Stimulated activated CD4-positive, alpha-beta T cell treated with anti-CD3 and anti-CD28 coated beads, Interleukin-4, amount 100 ng/mL, for 48 hours (primary cell): ENCODE results near the gene MAPK6.
"Not testable (repeated sequence)": the region's sequence is repeated elsewhere in the genome, so short reads cannot be mapped to it uniquely, and the experiment has no call there.

Experiments
- DNase-seq, 2 donors: peaks; one replicate each; pipeline ENCODE4 v3.0.0-alpha.2; 2020; ENCODE audit warnings: low read depth in 2 of 2

MAPK6 gene

DNA sequence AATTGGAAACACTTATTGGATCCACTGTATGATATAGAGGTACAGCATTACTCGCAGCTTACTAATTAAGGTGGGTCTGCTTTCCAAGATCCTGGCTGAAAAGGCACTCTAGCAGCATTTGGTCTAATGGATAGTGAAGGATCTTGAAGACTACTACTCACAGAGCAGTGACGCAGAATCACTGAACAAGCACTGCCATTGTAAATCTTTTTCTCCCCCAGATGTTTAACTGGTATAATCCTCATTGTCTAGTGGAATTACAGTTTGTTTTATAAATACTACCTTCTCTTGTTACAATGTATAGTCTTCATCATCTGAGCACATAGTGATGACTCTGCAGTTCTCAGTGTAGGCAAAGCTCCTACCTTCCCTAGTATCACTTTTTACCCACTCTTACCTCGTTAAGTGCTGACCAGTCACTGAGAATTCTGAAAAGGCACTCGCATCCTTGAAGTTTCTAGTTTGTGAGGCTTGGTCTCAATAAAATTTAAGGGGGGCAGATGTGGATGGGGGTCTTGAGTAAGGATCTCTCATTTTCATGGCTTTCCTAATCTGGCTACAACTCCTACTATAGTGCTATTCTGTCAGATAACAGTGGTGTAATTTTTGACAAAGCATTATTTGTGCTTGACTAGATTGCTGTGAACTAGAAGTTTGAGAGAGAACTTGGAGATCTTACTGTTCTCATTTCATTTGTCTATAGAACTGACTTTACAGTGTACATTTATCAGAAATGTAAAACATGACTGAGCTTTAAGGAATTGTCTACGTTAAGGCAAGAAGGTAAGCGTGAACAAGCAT lies 23.2 kb downstream of the MAPK6 start:
- no peak for DNase-seq

GRCh38 chr15:52045795-52046298 lies 26.8 kb downstream of the MAPK6 start:
- DNase-seq: not testable (repeated sequence)

DNA sequence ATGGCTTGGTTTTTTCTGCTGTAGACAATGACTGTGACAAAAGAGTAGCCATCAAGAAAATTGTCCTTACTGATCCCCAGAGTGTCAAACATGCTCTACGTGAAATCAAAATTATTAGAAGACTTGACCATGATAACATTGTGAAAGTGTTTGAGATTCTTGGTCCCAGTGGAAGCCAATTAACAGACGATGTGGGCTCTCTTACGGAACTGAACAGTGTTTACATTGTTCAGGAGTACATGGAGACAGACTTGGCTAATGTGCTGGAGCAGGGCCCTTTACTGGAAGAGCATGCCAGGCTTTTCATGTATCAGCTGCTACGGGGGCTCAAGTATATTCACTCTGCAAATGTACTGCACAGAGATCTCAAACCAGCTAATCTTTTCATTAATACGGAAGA lies 27.5 kb downstream of the MAPK6 start:
- DNase-seq: not testable (repeated sequence)

- no peak for DNase-seq
These were observed 31.4 kb downstream of the MAPK6 start for GRCh38 chr15:52050416-52050815.

DNA sequence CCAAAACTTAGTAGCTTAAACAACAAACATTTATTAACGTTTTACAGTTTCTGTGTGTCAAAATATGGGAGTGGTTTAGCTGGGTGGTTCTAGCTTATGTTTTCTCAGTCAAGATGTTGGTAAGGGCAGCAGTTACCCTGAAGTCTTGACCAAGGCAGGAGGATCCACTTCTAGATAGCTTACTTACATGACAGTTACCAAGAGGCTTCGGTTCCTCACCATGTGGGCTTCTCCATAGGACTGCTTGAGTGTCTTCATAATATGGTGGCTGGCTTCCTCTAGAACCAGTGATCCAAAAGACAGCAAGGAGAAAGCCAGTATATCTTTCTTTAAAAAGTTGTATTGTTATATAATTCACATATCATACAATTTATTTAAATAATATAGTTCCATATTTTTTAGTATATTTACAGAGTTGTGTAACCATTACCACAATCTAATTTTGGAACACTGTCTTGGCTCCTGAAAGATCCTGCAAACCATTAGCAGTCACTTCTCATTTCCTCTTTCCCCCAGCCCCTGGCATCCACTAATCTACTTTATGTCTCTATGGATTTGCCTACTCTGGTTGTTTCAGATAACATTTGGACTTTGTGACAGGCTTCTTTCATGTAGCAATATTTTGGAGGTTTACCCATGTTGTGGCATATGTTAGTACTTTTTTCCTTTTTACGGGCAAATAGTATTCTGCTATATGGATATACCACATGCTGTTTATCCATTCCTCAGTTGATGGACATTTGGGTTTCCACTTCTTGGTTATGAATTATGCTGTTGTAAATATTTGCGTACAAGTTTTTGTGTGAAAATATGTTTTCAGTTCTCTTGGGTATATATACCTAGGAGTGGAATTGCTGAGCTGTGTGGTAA lies 33.3 kb downstream of the MAPK6 start:
- no peak for DNase-seq

DNA sequence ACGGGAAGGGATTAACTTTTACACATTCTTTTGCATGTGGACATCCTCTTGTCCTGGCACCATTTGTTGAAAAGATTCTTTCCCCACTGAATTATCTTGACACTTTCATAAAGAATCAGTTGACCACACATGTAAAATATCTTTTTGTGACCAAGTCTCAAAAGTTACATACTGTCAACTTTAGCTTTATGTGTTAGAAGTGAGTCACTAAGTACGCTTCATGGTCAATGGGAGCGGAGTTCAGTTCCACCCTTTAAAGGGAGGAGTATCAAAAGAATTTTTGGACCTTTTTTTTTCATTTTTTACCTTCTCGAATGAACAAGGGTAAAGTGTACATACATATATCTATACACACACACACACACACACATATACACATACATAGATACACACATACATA lies 35.4 kb downstream of the MAPK6 start:
- no peak for DNase-seq

GRCh38 chr15:52054858-52055257 lies 35.8 kb downstream of the MAPK6 start:
- DNase-seq: not testable (repeated sequence)

- no peak for DNase-seq
These were observed 37.0 kb downstream of the MAPK6 start for GRCh38 chr15:52056001-52056400.

DNA sequence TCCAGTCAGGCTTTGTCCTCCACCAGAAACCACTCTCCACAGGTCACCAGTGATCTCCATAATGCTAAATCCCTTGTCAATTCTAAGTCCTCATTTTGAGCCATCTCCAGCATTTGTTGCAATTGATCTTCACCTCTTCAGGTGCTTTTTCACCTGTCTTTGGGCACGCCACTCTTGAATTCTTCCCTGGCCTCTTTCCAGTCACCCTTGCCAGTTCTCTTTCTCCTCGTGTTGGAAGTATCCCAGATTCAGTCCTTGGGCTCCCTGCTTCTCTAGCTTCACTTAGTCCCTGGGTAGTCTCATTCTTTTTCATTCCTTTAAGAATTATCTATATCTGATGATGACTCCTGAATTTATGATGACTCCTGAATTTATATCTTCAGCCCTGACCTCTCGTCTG lies 37.5 kb downstream of the MAPK6 start:
- no peak for DNase-seq

- no peak for DNase-seq
These were observed 39.0 kb downstream of the MAPK6 start for GRCh38 chr15:52057996-52058395.

DNA sequence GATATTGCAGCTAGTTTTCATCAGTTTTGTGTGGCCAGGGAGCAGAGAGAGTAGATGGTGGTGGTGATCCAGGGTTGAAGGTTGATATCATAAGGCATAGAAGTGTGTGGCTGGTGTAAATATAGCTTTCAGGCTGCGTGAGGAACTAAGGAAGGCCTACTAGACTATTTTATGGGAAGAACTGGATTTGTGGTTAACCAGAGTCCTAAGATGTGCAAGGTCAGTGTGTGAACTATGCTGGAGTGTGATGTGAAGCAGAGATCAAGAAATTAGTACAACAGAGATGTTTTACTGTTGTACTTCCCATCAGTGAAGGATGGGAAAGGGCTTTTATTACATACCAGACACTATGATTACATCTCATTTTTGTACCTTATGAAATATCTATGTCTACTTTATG lies 41.5 kb downstream of the MAPK6 start:
- DNase-seq: no peak

GRCh38 chr15:52066842-52067544 lies 48.0 kb downstream of the MAPK6 start:
- DNase-seq: no peak

DNA sequence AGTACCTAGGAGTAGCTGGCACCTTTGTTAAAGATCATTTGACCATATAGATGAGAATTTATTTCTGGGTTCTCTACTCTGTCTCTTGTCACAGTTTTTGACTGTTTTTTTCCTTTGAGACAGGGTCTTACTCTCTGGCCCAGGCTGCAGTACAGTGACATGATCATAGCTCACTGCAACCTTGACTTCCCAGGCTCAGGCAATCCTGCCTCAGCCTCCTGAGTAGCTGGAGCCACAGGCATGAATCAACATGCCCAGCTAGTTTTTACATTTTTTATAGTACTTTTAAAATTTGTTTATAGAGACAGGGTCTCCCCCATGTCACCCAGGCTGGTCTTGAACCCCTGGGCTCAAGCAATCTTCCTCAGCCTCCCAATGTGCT lies 48.5 kb downstream of the MAPK6 start:
- no peak for DNase-seq

DNA sequence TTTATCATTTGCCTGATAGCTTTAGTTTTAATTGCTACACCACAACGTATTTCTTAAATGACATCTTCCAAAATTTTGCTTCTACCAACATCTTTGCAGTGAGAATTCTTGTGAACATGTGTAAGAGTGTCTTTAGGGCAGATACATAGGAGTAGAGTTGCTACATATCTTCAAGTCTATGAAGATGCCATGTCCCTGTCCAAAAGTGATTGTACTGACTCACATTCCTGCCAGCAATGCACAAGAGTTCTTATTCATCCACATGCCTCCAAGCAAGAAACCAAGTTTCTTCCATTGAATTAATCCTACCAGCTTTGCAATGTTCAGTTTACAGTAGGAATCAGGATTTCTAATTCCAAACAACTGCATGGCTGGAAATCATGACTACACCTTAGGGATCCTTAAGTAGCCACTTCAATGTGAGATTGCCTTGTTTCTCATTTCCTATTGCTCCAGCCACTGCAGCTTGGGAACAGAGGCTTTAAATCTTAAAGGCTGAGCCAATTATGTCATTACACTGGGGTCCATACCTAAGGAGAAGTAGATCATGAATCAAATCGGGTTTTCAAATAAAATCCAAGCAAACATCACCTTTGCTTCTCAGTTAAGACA lies 49.1 kb downstream of the MAPK6 start:
- DNase-seq: no peak

DNA sequence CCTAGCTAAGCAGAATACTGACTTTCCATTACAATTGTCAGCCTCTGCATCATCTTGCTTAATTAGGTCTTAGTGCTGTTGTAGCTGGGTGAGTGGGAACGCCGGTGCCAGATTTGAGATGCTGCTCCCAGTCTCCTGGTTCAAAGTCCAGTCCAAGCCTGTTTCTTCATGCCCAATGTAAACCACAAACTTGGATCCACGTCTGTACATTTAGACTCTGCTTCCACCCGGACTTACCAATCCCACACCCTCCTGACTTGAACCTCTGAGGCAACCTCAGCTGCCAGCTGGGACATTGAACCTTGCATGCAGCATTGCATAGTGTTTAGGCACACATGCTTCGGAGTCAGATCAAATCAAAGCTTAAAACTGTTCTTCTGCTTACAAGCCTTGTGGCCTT lies 50.5 kb downstream of the MAPK6 start:
- no peak for DNase-seq

DNA sequence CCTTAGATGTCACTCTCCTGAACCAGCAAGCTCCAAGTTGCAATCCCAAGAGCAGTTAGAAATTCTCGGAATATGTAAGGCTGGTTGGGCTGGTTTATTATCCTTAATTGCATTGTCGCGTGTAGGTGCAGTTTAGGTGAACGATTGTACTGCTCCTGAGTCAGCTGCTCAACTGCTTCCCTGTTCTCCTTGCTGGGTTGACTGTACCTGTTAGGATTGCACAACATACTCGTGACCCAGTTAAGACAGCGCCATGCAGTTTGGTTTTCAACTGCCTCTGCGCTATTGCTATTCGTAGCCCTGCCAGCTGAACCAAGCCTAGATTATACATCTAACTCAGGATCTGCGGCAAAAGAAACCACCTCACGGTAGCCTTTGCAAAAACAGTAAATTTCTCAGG lies 52.6 kb downstream of the MAPK6 start:
- DNase-seq: no peak

DNA sequence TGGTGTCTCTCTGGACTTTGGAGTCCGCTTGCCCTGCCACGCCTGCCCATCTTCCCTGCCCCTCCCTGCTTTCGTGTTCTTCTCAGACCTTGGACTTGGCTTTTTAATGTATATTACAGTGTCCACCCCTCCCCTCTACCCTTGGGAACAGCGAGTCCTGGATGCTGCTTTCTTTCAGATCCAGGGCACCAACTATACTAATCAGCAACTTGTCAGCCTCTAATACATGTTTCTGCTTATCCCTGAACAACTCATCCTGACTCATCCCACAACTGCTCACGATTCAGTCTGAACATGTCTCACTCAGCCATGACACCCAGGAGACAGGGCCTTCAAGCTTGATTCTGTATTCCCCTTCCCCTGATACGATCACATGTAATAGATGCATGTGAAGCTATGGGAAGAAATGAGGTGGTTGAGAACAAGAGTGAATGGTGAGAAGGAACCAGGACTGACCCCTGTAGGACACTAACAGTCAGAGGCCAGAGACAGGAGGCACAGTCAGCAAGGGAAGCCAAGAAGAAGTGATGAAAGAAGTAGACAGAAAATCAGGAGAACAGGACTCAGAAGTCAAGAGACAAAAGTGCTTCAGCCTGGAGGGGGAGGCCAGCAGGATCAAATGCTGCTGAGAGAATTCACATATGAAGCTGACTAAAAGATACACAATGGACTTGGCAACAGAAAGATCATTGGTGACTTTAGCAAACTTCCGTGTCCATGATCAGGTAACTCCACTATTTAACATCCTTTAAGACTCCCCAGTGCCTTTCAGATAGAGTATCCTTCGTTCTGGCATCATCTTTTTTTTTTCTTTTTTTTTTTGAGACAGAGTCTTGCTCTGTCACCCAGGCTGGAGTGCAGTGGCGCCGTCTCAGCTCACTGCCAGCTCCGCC lies 58.1 kb downstream of the MAPK6 start:
- DNase-seq: peak in 1 of 2 donors; percentile 19

DNA sequence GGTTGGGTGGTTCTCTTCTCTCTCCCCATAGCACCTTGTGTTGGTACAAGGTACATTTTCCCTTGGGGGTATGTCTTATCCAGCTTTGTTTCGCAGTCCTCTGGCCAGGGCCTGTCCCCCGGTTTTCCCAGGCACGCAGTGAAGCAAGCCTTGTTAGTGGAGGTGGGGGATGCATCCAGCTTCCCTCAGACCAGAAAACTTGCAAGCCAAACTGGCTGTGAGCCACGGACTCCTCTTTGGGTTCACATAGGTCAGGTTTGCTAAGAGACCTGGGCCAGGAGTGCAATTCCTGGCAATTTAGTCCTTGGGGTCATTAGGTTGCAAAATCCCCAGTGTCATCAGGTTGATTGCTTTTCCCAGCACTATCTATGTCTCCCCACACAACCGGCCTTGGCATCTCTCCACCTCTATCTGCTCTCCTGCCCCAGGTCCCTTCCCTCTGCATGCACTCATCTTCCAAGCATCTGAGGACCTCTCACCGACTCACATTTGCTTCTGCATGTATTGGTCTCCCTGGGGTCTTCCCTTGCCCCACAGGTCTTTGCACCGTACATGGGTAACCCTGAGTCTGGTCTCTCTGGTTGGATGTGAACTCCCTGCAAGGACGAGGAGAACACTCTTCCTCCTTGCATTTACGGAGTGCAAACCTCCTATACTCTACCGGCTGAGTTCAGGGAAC lies 59.3 kb downstream of the MAPK6 start:
- DNase-seq: no peak

DNA sequence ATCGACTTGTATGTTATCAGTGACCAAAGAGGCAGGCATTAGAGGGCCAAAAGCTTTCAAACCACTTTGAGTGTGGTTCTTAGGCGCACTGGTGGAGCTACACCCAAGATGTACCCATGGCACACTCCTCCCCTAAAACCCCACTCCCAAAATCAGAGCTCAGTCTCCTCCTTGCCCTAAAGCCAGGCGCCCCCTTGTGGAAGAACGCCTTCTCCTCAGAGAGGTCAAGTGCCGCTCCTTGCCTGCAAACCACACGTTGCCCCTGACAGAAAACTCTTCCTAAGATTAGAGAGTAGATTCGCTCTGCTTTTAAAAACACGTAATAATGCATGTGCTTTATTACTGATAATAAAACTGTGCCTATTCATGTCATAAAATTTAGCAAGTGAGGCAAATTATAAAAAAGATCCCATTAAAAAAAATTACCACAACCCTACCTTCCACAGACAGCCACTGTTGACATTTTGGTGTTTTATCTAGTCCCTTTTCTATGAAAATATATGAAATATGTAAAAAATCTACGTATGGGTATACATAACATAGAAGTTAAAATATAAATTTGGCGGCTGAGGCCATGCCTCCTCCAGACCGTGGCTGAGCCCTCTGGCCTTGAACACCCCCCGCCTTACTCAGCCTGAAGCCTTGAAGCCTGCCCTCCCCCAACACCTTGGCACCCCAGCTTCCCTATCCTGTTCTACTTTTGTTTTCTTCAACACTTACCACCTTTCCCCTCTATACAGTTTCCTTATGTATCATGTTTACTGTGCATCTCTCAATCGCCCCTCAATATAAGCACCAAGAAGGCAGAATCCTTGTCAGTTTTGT lies 60.1 kb downstream of the MAPK6 start:
- peak; percentile 83 to 91 for DNase-seq
